ENCODE data around the gene HSD17B10.
"Not testable (repeated sequence)": the region's sequence is repeated elsewhere in the genome, so short reads cannot be mapped to it uniquely, and the experiment has no call there.

The HSD17B10 gene

DNA sequence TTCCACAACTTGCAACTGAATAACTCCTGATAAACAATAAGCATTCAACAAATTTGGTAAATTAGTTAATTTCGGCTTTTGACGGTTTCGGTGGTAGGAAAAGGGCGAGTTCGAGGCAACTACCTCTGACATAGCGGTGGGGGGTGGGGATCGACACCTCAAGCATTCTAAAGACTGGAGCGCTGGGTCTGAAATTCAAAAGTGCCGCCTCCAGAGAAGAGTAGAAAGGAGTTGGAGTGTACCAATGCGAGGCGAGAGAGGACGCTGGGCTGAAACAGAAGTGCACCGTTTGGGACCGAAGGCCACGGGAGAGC, 12.4 kb downstream of the HSD17B10 start:
- Histone ChIP-seq H3K79me1 (ENCODE audit: low read length) (no peaks in the 10 kb centered on the region), H3K79me2 (ENCODE audit: control insufficient read depth, insufficient read depth, low read length) (peaks cover 30% of the 10 kb centered on the region), H3K4me2 (ENCODE audit: low read length) (peak overlapping the region; percentile 54), H3K36me3 (ENCODE audit: control insufficient read depth, insufficient read depth, low read length) (no peaks in the 10 kb centered on the region), H3K56ac (ENCODE audit: low read length) (peak overlapping the region; percentile 90), H2AK5ac (ENCODE audit: low read length) (no peak overlapping the region), H4K8ac (ENCODE audit: low read depth, low read length) (no peak overlapping the region), H2BK5ac (ENCODE audit: low read length) (no peak overlapping the region), H3K4ac (ENCODE audit: low read depth, low read length) (no peak overlapping the region), H3K27ac (ENCODE audit: low read depth, low read length) (peak overlapping the region; percentile 93), H4K5ac (ENCODE audit: low read length) (no peak overlapping the region), H3K4me3 (ENCODE audit: low read length) (peak overlapping the region; percentile 82), H3K27me3 (ENCODE audit: insufficient read depth, low read length, poor library complexity) (no peaks in the 10 kb centered on the region), H2BK120ac (ENCODE audit: low read depth, low read length) (no peak overlapping the region), H3K23ac (ENCODE audit: low read length) (no peak overlapping the region), H3K18ac (ENCODE audit: low read length) (no peak overlapping the region), H3K4me1 (ENCODE audit: control insufficient read depth, low read depth, low read length) (peaks cover 2% of the 10 kb centered on the region), H3K9ac (ENCODE audit: low read length) (peak overlapping the region; percentile 90), H2BK15ac (replicated peaks; ENCODE audit: low read depth) (no peak overlapping the region)
- no peak for DNase-seq
- no CpG with 5 or more reads among the region's 15 CpGs for WGBS (ENCODE audit: extremely low coverage, insufficient coverage, low lambda C conversion rate)

GRCh38 chrX:53421125-53421524, 13.0 kb downstream of the HSD17B10 start:
- no CpG with 5 or more reads among the region's 2 CpGs for WGBS (ENCODE audit: extremely low coverage, insufficient coverage, low lambda C conversion rate)

GRCh38 chrX:53420351-53420750, 13.8 kb downstream of the HSD17B10 start:
- H4K5ac ChIP-seq (ENCODE audit: low read length); H2AK5ac ChIP-seq (ENCODE audit: low read length); DNase-seq; H4K8ac ChIP-seq (ENCODE audit: low read depth, low read length); H3K23ac ChIP-seq (ENCODE audit: low read length); H3K79me1 ChIP-seq (ENCODE audit: low read length); H3K27ac ChIP-seq (ENCODE audit: low read depth, low read length); H3K4ac ChIP-seq (ENCODE audit: low read depth, low read length); H3K56ac ChIP-seq (ENCODE audit: low read length); H3K18ac ChIP-seq (ENCODE audit: low read length); H3K4me1 ChIP-seq (ENCODE audit: control insufficient read depth, low read depth, low read length); H3K27me3 ChIP-seq (ENCODE audit: insufficient read depth, low read length, poor library complexity); H3K36me3 ChIP-seq (ENCODE audit: control insufficient read depth, insufficient read depth, low read length); H3K4me3 ChIP-seq (ENCODE audit: low read length); H3K9ac ChIP-seq (ENCODE audit: low read length); H3K4me2 ChIP-seq (ENCODE audit: low read length); H2BK15ac ChIP-seq (replicated peaks; ENCODE audit: low read depth); H2BK5ac ChIP-seq (ENCODE audit: low read length); H2BK120ac ChIP-seq (ENCODE audit: low read depth, low read length): not testable (repeated sequence)
- no CpG with 5 or more reads among the region's 3 CpGs for WGBS (ENCODE audit: extremely low coverage, insufficient coverage, low lambda C conversion rate)
- peaks cover 30% of the 10 kb centered on the region for H3K79me2 ChIP-seq (ENCODE audit: control insufficient read depth, insufficient read depth, low read length)

More at GRCh38 chrX:53421125-53421524, 13.0 kb downstream of the HSD17B10 start:
- H3K56ac ChIP-seq (ENCODE audit: low read length) = peak overlapping the region; percentile 90
- H2BK120ac ChIP-seq (ENCODE audit: low read depth, low read length) = no peak overlapping the region
- H4K8ac ChIP-seq (ENCODE audit: low read depth, low read length) = no peak overlapping the region
- H3K23ac ChIP-seq (ENCODE audit: low read length) = no peak overlapping the region
- H3K79me2 ChIP-seq (ENCODE audit: control insufficient read depth, insufficient read depth, low read length) = peaks cover 30% of the 10 kb centered on the region
- no peak overlapping the region for H2BK5ac ChIP-seq (ENCODE audit: low read length)
- no peak for DNase-seq
- H3K4me2 ChIP-seq (ENCODE audit: low read length) = peak overlapping the region; percentile 54
- no peak overlapping the region for H4K5ac ChIP-seq (ENCODE audit: low read length)
- no peak overlapping the region for H2BK15ac ChIP-seq (replicated peaks; ENCODE audit: low read depth)
- H3K4me1 ChIP-seq (ENCODE audit: control insufficient read depth, low read depth, low read length) = peaks cover 2% of the 10 kb centered on the region
- no peak overlapping the region for H3K4ac ChIP-seq (ENCODE audit: low read depth, low read length)
- H3K27me3 ChIP-seq (ENCODE audit: insufficient read depth, low read length, poor library complexity) = no peaks in the 10 kb centered on the region
- H3K36me3 ChIP-seq (ENCODE audit: control insufficient read depth, insufficient read depth, low read length) = no peaks in the 10 kb centered on the region
- no peaks in the 10 kb centered on the region for H3K79me1 ChIP-seq (ENCODE audit: low read length)
- H3K9ac ChIP-seq (ENCODE audit: low read length) = peak overlapping the region; percentile 90
- H3K4me3 ChIP-seq (ENCODE audit: low read length) = peak overlapping the region; percentile 82
- no peak overlapping the region for H3K18ac ChIP-seq (ENCODE audit: low read length)
- H2AK5ac ChIP-seq (ENCODE audit: low read length) = no peak overlapping the region
- H3K27ac ChIP-seq (ENCODE audit: low read depth, low read length) = no peak overlapping the region

- Histone ChIP-seq H3K9ac (ENCODE audit: low read length) (no peak overlapping the region), H4K5ac (ENCODE audit: low read length) (no peak overlapping the region), H2BK120ac (ENCODE audit: low read depth, low read length) (no peak overlapping the region), H3K18ac (ENCODE audit: low read length) (no peak overlapping the region), H3K4me2 (ENCODE audit: low read length) (no peak overlapping the region), H3K79me2 (ENCODE audit: control insufficient read depth, insufficient read depth, low read length) (peaks cover 7% of the 10 kb centered on the region), H3K4me1 (ENCODE audit: control insufficient read depth, low read depth, low read length) (no peaks in the 10 kb centered on the region), H3K36me3 (ENCODE audit: control insufficient read depth, insufficient read depth, low read length) (peaks cover 11% of the 10 kb centered on the region), H3K27ac (ENCODE audit: low read depth, low read length) (no peak overlapping the region), H3K4ac (ENCODE audit: low read depth, low read length) (no peak overlapping the region), H3K79me1 (ENCODE audit: low read length) (no peaks in the 10 kb centered on the region), H3K56ac (ENCODE audit: low read length) (no peak overlapping the region), H2BK5ac (ENCODE audit: low read length) (no peak overlapping the region), H4K8ac (ENCODE audit: low read depth, low read length) (no peak overlapping the region), H2AK5ac (ENCODE audit: low read length) (no peak overlapping the region), H2BK15ac (replicated peaks; ENCODE audit: low read depth) (no peak overlapping the region), H3K27me3 (ENCODE audit: insufficient read depth, low read length, poor library complexity) (no peaks in the 10 kb centered on the region), H3K4me3 (ENCODE audit: low read length) (no peak overlapping the region), H3K23ac (ENCODE audit: low read length) (no peak overlapping the region)
- WGBS (ENCODE audit: extremely low coverage, insufficient coverage, low lambda C conversion rate) = no CpG with 5 or more reads among the region's 2 CpGs
- DNase-seq = no peak
These were observed 21.7 kb downstream of the HSD17B10 start for GRCh38 chrX:53412446-53412845.

DNA sequence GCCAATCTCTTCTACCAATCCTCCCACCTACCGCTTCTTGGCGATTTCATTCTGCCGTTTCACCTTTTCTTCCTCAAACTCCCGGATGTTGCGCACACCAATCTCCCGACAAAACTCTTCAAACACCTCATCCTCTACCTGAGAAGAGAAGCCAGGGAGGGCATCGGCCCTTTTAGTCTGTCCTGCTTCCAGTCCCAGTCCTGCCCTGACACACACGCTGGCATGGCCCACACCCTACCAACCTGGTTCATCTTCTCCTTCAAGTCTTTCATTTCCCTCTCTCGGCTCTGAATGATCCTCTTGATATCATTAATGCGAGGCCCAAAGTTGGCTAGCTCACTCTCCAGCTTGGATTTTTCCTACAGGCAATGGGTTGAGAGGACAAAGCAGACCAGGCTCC, 30.6 kb downstream of the HSD17B10 start:
- Histone ChIP-seq H4K5ac (ENCODE audit: low read length) (no peak overlapping the region), H3K27me3 (ENCODE audit: insufficient read depth, low read length, poor library complexity) (no peaks in the 10 kb centered on the region), H3K79me1 (ENCODE audit: low read length) (no peaks in the 10 kb centered on the region), H3K18ac (ENCODE audit: low read length) (no peak overlapping the region), H3K79me2 (ENCODE audit: control insufficient read depth, insufficient read depth, low read length) (no peaks in the 10 kb centered on the region), H2AK5ac (ENCODE audit: low read length) (no peak overlapping the region), H3K4me2 (ENCODE audit: low read length) (no peak overlapping the region), H3K4me3 (ENCODE audit: low read length) (no peak overlapping the region), H3K27ac (ENCODE audit: low read depth, low read length) (no peak overlapping the region), H4K8ac (ENCODE audit: low read depth, low read length) (no peak overlapping the region), H3K23ac (ENCODE audit: low read length) (no peak overlapping the region), H2BK15ac (replicated peaks; ENCODE audit: low read depth) (no peak overlapping the region), H3K9ac (ENCODE audit: low read length) (no peak overlapping the region), H3K4ac (ENCODE audit: low read depth, low read length) (no peak overlapping the region), H2BK5ac (ENCODE audit: low read length) (no peak overlapping the region), H2BK120ac (ENCODE audit: low read depth, low read length) (no peak overlapping the region), H3K36me3 (ENCODE audit: control insufficient read depth, insufficient read depth, low read length) (peaks cover 2% of the 10 kb centered on the region), H3K4me1 (ENCODE audit: control insufficient read depth, low read depth, low read length) (no peaks in the 10 kb centered on the region), H3K56ac (ENCODE audit: low read length) (no peak overlapping the region)
- WGBS (ENCODE audit: extremely low coverage, insufficient coverage, low lambda C conversion rate) = 100% methylated on average over 5 of the region's 10 CpGs
- no peak for DNase-seq

DNA sequence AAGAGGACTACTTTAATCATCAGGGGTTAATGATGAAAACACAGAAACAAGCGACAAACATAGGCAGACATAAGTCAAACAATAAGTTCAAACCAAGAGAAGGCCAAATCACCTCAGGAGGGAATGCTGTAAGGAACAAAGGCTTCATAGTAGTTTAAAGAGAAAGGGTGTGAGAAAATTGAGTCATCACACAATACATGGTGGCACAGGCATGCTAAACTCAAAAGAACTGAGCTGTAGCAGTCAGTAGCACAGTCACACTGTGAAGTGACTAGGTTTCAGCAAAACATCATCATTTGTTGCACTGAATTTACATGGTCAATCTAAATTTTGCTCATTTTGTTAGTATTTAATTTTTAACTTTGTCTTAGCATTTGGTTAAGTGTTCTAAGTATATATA, 36.0 kb downstream of the HSD17B10 start:
- Histone ChIP-seq H4K8ac (ENCODE audit: low read depth, low read length) (no peak overlapping the region), H3K56ac (ENCODE audit: low read length) (no peak overlapping the region), H3K36me3 (ENCODE audit: control insufficient read depth, insufficient read depth, low read length) (no peaks in the 10 kb centered on the region), H3K4me1 (ENCODE audit: control insufficient read depth, low read depth, low read length) (no peaks in the 10 kb centered on the region), H4K5ac (ENCODE audit: low read length) (no peak overlapping the region), H3K9ac (ENCODE audit: low read length) (no peak overlapping the region), H2BK120ac (ENCODE audit: low read depth, low read length) (no peak overlapping the region), H2AK5ac (ENCODE audit: low read length) (no peak overlapping the region), H3K4me3 (ENCODE audit: low read length) (no peak overlapping the region), H3K79me2 (ENCODE audit: control insufficient read depth, insufficient read depth, low read length) (no peaks in the 10 kb centered on the region), H3K27ac (ENCODE audit: low read depth, low read length) (no peak overlapping the region), H3K4me2 (ENCODE audit: low read length) (no peak overlapping the region), H3K23ac (ENCODE audit: low read length) (no peak overlapping the region), H2BK5ac (ENCODE audit: low read length) (no peak overlapping the region), H3K4ac (ENCODE audit: low read depth, low read length) (no peak overlapping the region), H3K27me3 (ENCODE audit: insufficient read depth, low read length, poor library complexity) (no peaks in the 10 kb centered on the region), H2BK15ac (replicated peaks; ENCODE audit: low read depth) (no peak overlapping the region), H3K79me1 (ENCODE audit: low read length) (no peaks in the 10 kb centered on the region), H3K18ac (ENCODE audit: low read length) (no peak overlapping the region)
- DNase-seq = no peak
- no CpG with 5 or more reads among the region's 1 CpG for WGBS (ENCODE audit: extremely low coverage, insufficient coverage, low lambda C conversion rate)

All from mesendoderm (in vitro differentiated cells).